ENCODE results near the gene TMED7.

GRCh38 chr5:115584501-115584900 lies 41.3 kb downstream of the TMED7 start:
- TF ChIP-seq POLR2A (IDR thresholded peaks at IDR 0.05) (no peak), CTCF (IDR thresholded peaks at IDR 0.05) (no peak), POLR2AphosphoS5 (IDR thresholded peaks at IDR 0.05) (no peak), EP300 (IDR thresholded peaks at IDR 0.05) (no peak)

All from suprapubic skin (tissue), 4 donors.